H1 (cell line): ENCODE data around the gene SLC30A7.

Experiments used
- EZH2 ChIP-seq: fragments of 200-600 bp; sonication (generic); IDR thresholded peaks from 2 replicates; pipeline ENCODE4 v1.7.1; 2012; ENCODE audit warnings: low read depth, mild to moderate bottlenecking, moderate library complexity, low read length, inconsistent platforms; ENCODE audit not compliant: severe bottlenecking
- KDM5A ChIP-seq: fragments of 200-600 bp; IDR thresholded peaks from 2 replicates; pipeline ENCODE4 v1.7.1; 2012; ENCODE audit warnings: mild to moderate bottlenecking, low read length, inconsistent platforms, mixed read lengths
- SUZ12 ChIP-seq: fragments of 200-600 bp; sonication (generic); IDR thresholded peaks from 2 replicates; pipeline ENCODE4 v1.6.1; 2012; ENCODE audit warnings: mild to moderate bottlenecking, inconsistent platforms, low read length, moderate library complexity, mixed read lengths
- TAF1 ChIP-seq: IDR thresholded peaks from 2 replicates; pipeline ENCODE4 v1.6.1; 2011; ENCODE audit warnings: mild to moderate bottlenecking, low read depth, low read length
- TF ChIP-seq, protein P1 (sequence below), 3 experiments: IDR thresholded peaks; 1 replicate in 2 of 3; 2 replicates in 1 of 3; pipeline versions ENCODE4 v1.5.1 to v1.6.1; 2011; ENCODE audit warnings: low read length in 3 of 3, mild to moderate bottlenecking in 3 of 3, inconsistent platforms in 2 of 3, low read depth in 1 of 3, moderate library complexity in 1 of 3; ENCODE audit not compliant: insufficient read depth in 1 of 3; ENCODE audit errors: control extremely low read depth in 1 of 3

DNA sequence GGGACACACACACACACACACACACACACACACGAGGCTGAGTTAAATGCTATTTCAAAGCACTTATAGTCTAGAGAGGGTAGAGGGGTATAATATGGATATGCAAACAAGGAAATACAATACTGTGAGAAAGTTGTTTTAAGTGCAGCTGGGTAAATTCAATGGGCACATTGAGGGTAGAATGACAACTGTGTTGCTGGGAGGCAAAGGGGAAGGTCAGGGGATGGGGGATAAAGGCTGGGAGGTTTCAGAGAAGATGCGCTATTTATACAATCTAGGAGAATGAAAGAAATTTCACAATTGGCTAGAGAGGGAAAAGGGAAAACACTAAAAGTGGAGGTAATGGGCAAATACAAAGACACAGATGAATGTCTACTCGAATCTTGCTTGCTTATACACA is 20.7 kb upstream of the SLC30A7 start:
- no peak for TF ChIP-seq TAF1
- no peak for TF ChIP-seq SUZ12
- TF ChIP-seq, protein P1, sequence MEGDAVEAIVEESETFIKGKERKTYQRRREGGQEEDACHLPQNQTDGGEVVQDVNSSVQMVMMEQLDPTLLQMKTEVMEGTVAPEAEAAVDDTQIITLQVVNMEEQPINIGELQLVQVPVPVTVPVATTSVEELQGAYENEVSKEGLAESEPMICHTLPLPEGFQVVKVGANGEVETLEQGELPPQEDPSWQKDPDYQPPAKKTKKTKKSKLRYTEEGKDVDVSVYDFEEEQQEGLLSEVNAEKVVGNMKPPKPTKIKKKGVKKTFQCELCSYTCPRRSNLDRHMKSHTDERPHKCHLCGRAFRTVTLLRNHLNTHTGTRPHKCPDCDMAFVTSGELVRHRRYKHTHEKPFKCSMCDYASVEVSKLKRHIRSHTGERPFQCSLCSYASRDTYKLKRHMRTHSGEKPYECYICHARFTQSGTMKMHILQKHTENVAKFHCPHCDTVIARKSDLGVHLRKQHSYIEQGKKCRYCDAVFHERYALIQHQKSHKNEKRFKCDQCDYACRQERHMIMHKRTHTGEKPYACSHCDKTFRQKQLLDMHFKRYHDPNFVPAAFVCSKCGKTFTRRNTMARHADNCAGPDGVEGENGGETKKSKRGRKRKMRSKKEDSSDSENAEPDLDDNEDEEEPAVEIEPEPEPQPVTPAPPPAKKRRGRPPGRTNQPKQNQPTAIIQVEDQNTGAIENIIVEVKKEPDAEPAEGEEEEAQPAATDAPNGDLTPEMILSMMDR (IDR thresholded peaks at IDR 0.05; ENCODE audit: control extremely low read depth in 1 of 3, insufficient read depth in 1 of 3, low read depth in 1 of 3, low read length in 3 of 3): no peak
- TF ChIP-seq KDM5A: no peak
- TF ChIP-seq EZH2: no peak
